Thyroid gland (tissue), 4 donors: ENCODE results near the gene NT5C1A. TPM values are rescaled to one million over a fixed set of nuclear protein-coding genes. Genes with fewer than 3 reads are reported as not detected.

ENCODE experiments used
- DNase-seq, 2 donors: peaks; one replicate each; pipeline ENCODE4 v3.0.0-alpha.2; 2019
- H3K27ac ChIP-seq, 3 donors: fragments of 200-600 bp; sonication (generic); 1 replicate in 2 of 3; 2 replicates in 1 of 3; pipeline ENCODE4 v1.5.1; 2016 to 2019; ENCODE audit warnings: mild to moderate bottlenecking in 1 of 3, moderate library complexity in 1 of 3
- H3K27me3 ChIP-seq: fragments of 200-600 bp; sonication (generic); one replicate; pipeline ENCODE4 v1.5.1; 2019
- H3K36me3 ChIP-seq, 2 donors: fragments of 200-600 bp; sonication (generic); one replicate each; pipeline ENCODE4 v1.5.1; 2016 to 2019
- H3K4me1 ChIP-seq, 2 donors: fragments of 200-600 bp; sonication (generic); one replicate each; pipeline ENCODE4 v1.5.1; 2017 to 2019
- H3K4me3 ChIP-seq, 3 donors: fragments of 200-600 bp; sonication (generic); replicated peaks in 1 of 3; 1 replicate in 2 of 3; 2 replicates in 1 of 3; pipeline ENCODE4 v1.5.1; 2016; ENCODE audit warnings: mild to moderate bottlenecking in 1 of 3
- H3K9me3 ChIP-seq: fragments of 200-600 bp; sonication (generic); one replicate; pipeline ENCODE4 v1.5.1; 2017
- POLR2A ChIP-seq, 2 donors: fragments of 450-650 bp; IDR thresholded peaks; one replicate each; pipeline ENCODE4 v1.6.1; 2017; ENCODE audit warnings: antibody characterized with exemption in 2 of 2, mild to moderate bottlenecking in 2 of 2, moderate library complexity in 1 of 2
- WGBS, 2 donors: methylation state at CpG; one replicate each; pipeline ENCODE4 v1.1.5; 2017; 5-methylcytosine and 5-hydroxymethylcytosine counted together
- intact Hi-C: fragments of 100-400 bp; cut with DNase I; formaldehyde crosslinking; loops from one replicate; pipeline ENCODE4 v1.15.1; 2023
- total RNA-seq, 4 donors: library from RNA; depleted of rRNA; stranded (reverse); fragments of >200 nt; gene quantifications; one replicate each; pipeline ENCODE4 v1.2.3, GENCODE V29; 2016
- TF ChIP-seq, protein P1 (sequence below), 6 experiments: fragments of 200-600 bp in 3 of 6; fragments of 450-650 bp in 3 of 6; sonication (generic) in 3 of 6; IDR thresholded peaks; one replicate each; pipeline ENCODE4 v1.5.1; 2016 to 2019; ENCODE audit warnings: antibody characterized with exemption in 6 of 6, mild to moderate bottlenecking in 2 of 6, inconsistent platforms in 1 of 6, moderate library complexity in 1 of 6

Gene NT5C1A
- total RNA-seq, 4 donors from 2014 or later = 0.33 to 0.73 TPM; not detected in 2

DNA sequence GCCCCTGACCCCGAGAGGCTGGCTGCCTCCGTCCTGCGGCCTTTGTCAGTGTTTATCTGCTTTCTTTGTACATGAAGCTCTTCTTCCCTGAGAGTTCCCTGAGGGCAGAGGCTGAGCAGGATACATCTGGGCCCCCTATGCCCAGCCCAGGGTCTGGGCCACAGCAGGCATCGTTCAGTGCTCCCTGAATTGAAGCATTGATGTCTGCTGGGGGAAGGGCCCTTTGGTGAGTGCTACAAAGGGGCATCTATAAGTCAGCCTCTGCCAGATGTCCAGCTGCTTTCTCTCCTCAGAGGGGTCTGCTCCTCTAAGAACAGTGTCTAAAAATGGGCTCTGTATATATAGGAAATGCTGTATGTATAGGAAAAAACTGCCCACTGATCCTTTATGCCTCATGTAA is 34.5 kb downstream of the NT5C1A start:
- Histone ChIP-seq H3K9me3 (no peaks in the 10 kb centered on the region), H3K36me3 (no peaks in the 10 kb centered on the region), H3K4me3 (no peak overlapping the region), H3K4me1 (peaks cover 0 to 16% of the 10 kb centered on the region in 2 donors), H3K27me3 (no peaks in the 10 kb centered on the region), H3K27ac (no peak overlapping the region)
- WGBS, 2 donors = 55 to 61% methylated on average over 4 of the region's 4 CpGs
- intact Hi-C loops = no loop called here
- no peak for DNase-seq
- TF ChIP-seq, protein P1, sequence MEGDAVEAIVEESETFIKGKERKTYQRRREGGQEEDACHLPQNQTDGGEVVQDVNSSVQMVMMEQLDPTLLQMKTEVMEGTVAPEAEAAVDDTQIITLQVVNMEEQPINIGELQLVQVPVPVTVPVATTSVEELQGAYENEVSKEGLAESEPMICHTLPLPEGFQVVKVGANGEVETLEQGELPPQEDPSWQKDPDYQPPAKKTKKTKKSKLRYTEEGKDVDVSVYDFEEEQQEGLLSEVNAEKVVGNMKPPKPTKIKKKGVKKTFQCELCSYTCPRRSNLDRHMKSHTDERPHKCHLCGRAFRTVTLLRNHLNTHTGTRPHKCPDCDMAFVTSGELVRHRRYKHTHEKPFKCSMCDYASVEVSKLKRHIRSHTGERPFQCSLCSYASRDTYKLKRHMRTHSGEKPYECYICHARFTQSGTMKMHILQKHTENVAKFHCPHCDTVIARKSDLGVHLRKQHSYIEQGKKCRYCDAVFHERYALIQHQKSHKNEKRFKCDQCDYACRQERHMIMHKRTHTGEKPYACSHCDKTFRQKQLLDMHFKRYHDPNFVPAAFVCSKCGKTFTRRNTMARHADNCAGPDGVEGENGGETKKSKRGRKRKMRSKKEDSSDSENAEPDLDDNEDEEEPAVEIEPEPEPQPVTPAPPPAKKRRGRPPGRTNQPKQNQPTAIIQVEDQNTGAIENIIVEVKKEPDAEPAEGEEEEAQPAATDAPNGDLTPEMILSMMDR (IDR thresholded peaks at IDR 0.05) = no peak
- TF ChIP-seq POLR2A (IDR thresholded peaks at IDR 0.05) = no peak

DNA sequence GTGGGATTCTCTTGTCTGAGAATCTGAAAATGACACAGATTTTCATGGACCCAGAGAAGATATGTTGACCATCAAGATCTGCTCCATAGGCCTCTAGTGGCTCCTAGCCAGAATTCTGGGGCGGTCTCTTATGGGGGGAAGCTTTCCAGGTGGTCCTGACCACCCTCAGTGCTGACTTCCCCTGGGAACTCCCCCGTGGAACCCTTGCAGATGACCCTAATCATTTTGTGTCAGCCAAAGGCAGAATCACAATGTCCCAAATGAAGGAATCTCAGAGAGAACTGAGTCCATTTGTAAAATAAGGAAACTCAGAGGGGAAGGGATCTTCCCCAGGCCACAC is 36.1 kb downstream of the NT5C1A start:
- TF ChIP-seq, protein P1 (IDR thresholded peaks at IDR 0.05) = no peak
- no peak for TF ChIP-seq POLR2A (IDR thresholded peaks at IDR 0.05)
- intact Hi-C loops = no loop called here
- 60 to 63% methylated on average over 2 of the region's 2 CpGs for WGBS, 2 donors
- Histone ChIP-seq H3K36me3 (no peaks in the 10 kb centered on the region), H3K4me1 (peaks cover 0 to 16% of the 10 kb centered on the region in 2 donors), H3K4me3 (no peak overlapping the region), H3K27me3 (no peaks in the 10 kb centered on the region), H3K27ac (peak overlapping the region; percentile 23 to 53 (median 26)), H3K9me3 (no peaks in the 10 kb centered on the region)
- no peak for DNase-seq

DNA sequence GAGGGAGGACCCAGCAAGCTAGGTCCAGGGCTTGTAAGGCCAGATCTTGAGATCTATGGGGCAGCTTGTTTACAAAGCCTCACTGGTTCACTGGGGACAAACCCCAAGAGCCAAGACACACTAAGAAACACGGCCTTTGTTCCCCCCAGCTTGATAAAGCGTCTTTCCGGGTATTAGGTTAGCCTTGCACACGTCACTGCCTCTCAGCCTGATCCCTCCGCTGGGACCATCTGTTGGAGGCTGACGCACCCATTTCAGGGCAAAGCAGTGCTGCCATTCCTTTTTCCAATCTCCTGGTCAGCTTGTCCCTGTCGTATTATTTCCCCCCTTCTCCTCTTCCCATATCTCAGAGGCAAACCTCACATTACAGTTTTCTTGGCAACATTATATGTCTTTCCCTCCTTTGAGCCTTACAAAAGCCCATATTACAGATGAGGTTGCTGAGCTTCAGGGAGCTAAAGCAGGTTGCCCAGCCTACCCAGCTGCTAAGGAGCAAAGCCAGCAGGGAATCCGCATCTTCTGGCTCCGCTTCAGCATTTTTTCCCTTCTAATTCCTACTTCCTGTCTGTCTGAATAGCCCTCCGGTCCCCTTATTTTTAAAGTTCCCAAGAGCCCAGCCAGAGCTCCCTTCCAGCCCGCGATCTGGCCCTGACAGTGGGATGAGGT is 36.6 kb downstream of the NT5C1A start:
- intact Hi-C loops = no loop called here
- Histone ChIP-seq H3K27me3 (no peaks in the 10 kb centered on the region), H3K36me3 (no peaks in the 10 kb centered on the region), H3K9me3 (no peaks in the 10 kb centered on the region), H3K4me3 (no peak overlapping the region), H3K4me1 (peaks cover 0 to 16% of the 10 kb centered on the region in 2 donors), H3K27ac (peak overlapping the region; percentile 23 to 53 (median 26))
- 71 to 77% methylated on average over 12 of the region's 12 CpGs for WGBS, 2 donors
- TF ChIP-seq, protein P1 (IDR thresholded peaks at IDR 0.05) = no peak
- no peak for TF ChIP-seq POLR2A (IDR thresholded peaks at IDR 0.05)
- DNase-seq = no peak

DNA sequence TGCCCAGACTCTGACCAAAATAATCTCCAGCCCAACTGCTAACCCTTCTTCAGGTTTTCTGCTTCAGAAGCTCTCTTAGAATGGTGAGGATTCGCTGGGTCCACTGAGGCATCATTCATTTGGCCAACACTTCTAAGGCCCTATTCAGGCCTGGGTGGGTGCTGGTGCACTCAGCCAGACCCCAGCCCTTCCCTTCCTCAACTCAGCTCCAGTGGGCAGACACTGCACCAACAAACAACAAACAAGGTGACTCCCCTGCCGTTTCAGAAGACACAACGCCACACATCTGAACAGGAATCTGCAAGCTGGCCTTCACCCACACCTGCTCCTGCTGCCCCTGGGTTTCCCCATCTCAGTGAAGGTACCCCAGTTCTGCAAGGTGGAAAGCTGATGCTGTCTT is 38.5 kb downstream of the NT5C1A start:
- no peak for DNase-seq
- no peaks in the 10 kb centered on the region for H3K27me3 ChIP-seq
- H3K9me3 ChIP-seq = no peaks in the 10 kb centered on the region
- H3K4me1 ChIP-seq = peaks cover 0 to 4% of the 10 kb centered on the region in 2 donors
- 61 to 87% methylated on average over 3 of the region's 3 CpGs for WGBS, 2 donors
- H3K4me3 ChIP-seq = no peak overlapping the region
- TF ChIP-seq, protein P1 (IDR thresholded peaks at IDR 0.05) = no peak
- TF ChIP-seq POLR2A (IDR thresholded peaks at IDR 0.05) = no peak
- H3K36me3 ChIP-seq = no peaks in the 10 kb centered on the region
- intact Hi-C loops = no loop called here
- no peak overlapping the region for H3K27ac ChIP-seq

DNA sequence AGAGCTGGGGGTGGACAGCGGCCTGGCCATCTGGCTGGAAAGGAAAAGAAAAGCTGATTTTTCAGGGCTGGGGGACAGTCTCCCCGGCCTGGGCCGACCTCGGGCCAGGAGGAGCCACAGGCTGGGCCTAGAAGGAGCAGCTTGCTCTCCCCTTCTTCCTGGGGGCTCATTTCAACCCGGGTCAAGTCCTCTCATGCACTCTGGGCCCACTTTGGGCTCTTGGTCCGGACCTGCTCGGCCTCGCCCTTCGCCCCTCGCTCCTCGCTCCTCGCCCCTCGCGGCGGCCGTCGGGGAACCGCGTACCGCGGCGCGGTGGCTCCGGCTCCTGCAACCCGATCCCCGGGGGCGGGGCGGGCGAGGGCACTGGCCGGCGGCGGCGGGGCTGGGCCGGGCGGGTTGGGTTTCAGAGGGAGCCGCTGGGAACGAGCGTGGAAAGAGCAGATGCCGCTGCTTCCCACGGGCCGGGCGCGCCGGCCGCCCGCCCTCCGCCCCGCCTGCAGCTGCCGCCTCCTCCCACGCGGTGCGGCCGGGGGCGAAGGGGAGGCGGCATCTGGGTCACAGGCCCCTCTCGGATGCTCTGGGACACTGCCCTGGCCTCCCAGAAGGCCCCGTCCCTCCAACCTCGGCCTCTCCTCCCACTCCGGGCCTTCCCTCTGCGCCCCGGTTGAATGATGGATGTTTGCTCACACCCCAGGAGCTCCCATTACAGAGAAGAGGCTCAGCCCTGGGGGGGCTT is 39.1 kb downstream of the NT5C1A start:
- no peak overlapping the region for H3K4me3 ChIP-seq
- peak; percentile 63 to 72 for DNase-seq
- no peaks in the 10 kb centered on the region for H3K27me3 ChIP-seq
- TF ChIP-seq, protein P1 (IDR thresholded peaks at IDR 0.05) = no peak
- no peak for TF ChIP-seq POLR2A (IDR thresholded peaks at IDR 0.05)
- H3K27ac ChIP-seq = no peak overlapping the region
- no peaks in the 10 kb centered on the region for H3K36me3 ChIP-seq
- 38 to 50% methylated on average over 4 to 21 of the region's 61 CpGs for WGBS, 2 donors
- intact Hi-C loops = no loop called here
- H3K9me3 ChIP-seq = no peaks in the 10 kb centered on the region
- peaks cover 0 to 4% of the 10 kb centered on the region in 2 donors for H3K4me1 ChIP-seq
